DND-41 (cell line): ENCODE measurements around the gene AFF1.

ENCODE experiments used
- CTCF ChIP-seq: IDR thresholded peaks from 2 replicates; pipeline ENCODE4 v1.5.1; 2012; ENCODE audit warnings: borderline replicate concordance, low read length, moderate library complexity, mild to moderate bottlenecking; ENCODE audit not compliant: poor library complexity, severe bottlenecking; ENCODE audit errors: extremely low read depth
- EZH2 ChIP-seq: IDR thresholded peaks from 3 replicates; pipeline ENCODE4 v1.6.1; 2012; ENCODE audit warnings: borderline replicate concordance, low read depth, mild to moderate bottlenecking, moderate library complexity, low read length, inconsistent platforms; ENCODE audit not compliant: severe bottlenecking

DNA sequence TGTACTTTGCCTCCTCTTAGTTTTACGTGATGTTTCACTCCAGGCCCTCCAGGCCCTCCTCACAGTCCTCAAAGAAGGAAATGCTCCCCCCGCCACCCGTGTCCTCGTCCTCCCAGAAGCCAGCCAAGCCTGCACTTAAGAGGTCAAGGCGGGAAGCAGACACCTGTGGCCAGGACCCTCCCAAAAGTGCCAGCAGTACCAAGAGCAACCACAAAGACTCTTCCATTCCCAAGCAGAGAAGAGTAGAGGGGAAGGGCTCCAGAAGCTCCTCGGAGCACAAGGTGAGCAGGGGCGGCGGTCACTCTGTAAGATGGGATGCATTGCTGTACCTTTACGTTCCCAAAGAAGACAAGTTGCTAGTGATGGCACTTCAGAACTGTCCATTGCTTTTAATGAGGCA, 191.2 kb downstream of the AFF1 start:
- TF ChIP-seq CTCF (no peak), EZH2 (no peak)
